ENCODE results near the gene OR2AK2. TPM values are rescaled to one million over a fixed set of nuclear protein-coding genes. Genes with fewer than 3 reads are reported as not detected.
"Not testable (repeated sequence)": the region's sequence is repeated elsewhere in the genome, so short reads cannot be mapped to it uniquely, and the experiment has no call there.

OR2AK2 gene
- total RNA-seq: 0.41 TPM

- DNase-seq (ENCODE audit: low spot score in 2 of 2) (no peak), FAIRE-seq (peak; percentile 97)
Measured at GRCh38 chr1:247964933-247965332, at the start of gene OR2AK2. Gene OR2AK2, plus strand, starts transcription at chr1:247965233. Its CDS starts 144 bp downstream, at chr1:247965377.

GRCh38 chr1:247919952-247920351 is 45.1 kb upstream of the OR2AK2 start, which contains the start of gene OR2T8:
Gene OR2T8, plus strand, starts transcription at chr1:247920252. Its CDS starts 766 bp downstream, at chr1:247921018.
- FAIRE-seq: no peak

GRCh38 chr1:247923941-247924340 is 41.1 kb upstream of the OR2AK2 start:
- no peak for FAIRE-seq
- DNase-seq (ENCODE audit: low spot score in 2 of 2): no peak

More at GRCh38 chr1:247919952-247920351, 45.1 kb upstream of the OR2AK2 start, which contains the start of gene OR2T8:
- no peak for DNase-seq (ENCODE audit: low spot score in 2 of 2)

- FAIRE-seq: no peak
Measured at GRCh38 chr1:247924868-247925267, 40.2 kb upstream of the OR2AK2 start, which contains the start of gene OR2AJ1. Gene OR2AJ1, plus strand, starts transcription at chr1:247924889. Its CDS starts 8,880 bp downstream, at chr1:247933769.

GRCh38 chr1:247933989-247934388 is 31.0 kb upstream of the OR2AK2 start:
- no peak for FAIRE-seq
- no peak for DNase-seq (ENCODE audit: low spot score in 2 of 2)

More at GRCh38 chr1:247924868-247925267, 40.2 kb upstream of the OR2AK2 start, which contains the start of gene OR2AJ1:
- no peak for DNase-seq (ENCODE audit: low spot score in 2 of 2)

- FAIRE-seq (no peak), DNase-seq (ENCODE audit: low spot score in 2 of 2) (no peak)
Measured at GRCh38 chr1:247935781-247936180, 29.3 kb upstream of the OR2AK2 start.

GRCh38 chr1:247936415-247936814 is 28.6 kb upstream of the OR2AK2 start:
- DNase-seq (ENCODE audit: low spot score in 2 of 2): no peak
- no peak for FAIRE-seq

GRCh38 chr1:247936965-247937734 is 27.9 kb upstream of the OR2AK2 start:
- peak in 1 of 2 donors; percentile 27 for DNase-seq (ENCODE audit: low spot score in 2 of 2)
- FAIRE-seq: not testable (repeated sequence)

GRCh38 chr1:247942624-247943023 is 22.4 kb upstream of the OR2AK2 start:
- FAIRE-seq: no peak
- no peak for DNase-seq (ENCODE audit: low spot score in 2 of 2)

GRCh38 chr1:247948558-247948957 is 16.5 kb upstream of the OR2AK2 start, which contains the start of gene OR2L8:
Gene OR2L8, plus strand, starts transcription at chr1:247948858. Its CDS starts 0 bp downstream, at chr1:247948858.
- DNase-seq (ENCODE audit: low spot score in 2 of 2) (no peak), FAIRE-seq (no peak)

- no peak for DNase-seq (ENCODE audit: low spot score in 2 of 2)
- FAIRE-seq: no peak
Measured at GRCh38 chr1:247953408-247953807, 11.6 kb upstream of the OR2AK2 start.

GRCh38 chr1:247961791-247962190 is 3.2 kb upstream of the OR2AK2 start:
- DNase-seq (ENCODE audit: low spot score in 2 of 2) (no peak), FAIRE-seq (no peak)

GRCh38 chr1:247962911-247963588 is 2.0 kb upstream of the OR2AK2 start:
- DNase-seq (ENCODE audit: low spot score in 2 of 2): no peak
- FAIRE-seq: no peak

- FAIRE-seq (no peak), DNase-seq (ENCODE audit: low spot score in 2 of 2) (no peak)
Measured at GRCh38 chr1:247966532-247967204, 1.6 kb downstream of the OR2AK2 start.

- FAIRE-seq (no peak), DNase-seq (ENCODE audit: low spot score in 2 of 2) (no peak)
Measured at GRCh38 chr1:247992986-247993385, 28.0 kb downstream of the OR2AK2 start.

- FAIRE-seq: no peak
- DNase-seq (ENCODE audit: low spot score in 2 of 2): no peak
Measured at GRCh38 chr1:247998811-247999210, 33.8 kb downstream of the OR2AK2 start.

- no peak for DNase-seq (ENCODE audit: low spot score in 2 of 2)
- FAIRE-seq: no peak
Measured at GRCh38 chr1:248000169-248000568, 35.1 kb downstream of the OR2AK2 start.

- no peak for DNase-seq (ENCODE audit: low spot score in 2 of 2)
- no peak for FAIRE-seq
Measured at GRCh38 chr1:248007778-248008177, 42.7 kb downstream of the OR2AK2 start.

- no peak for FAIRE-seq
- DNase-seq (ENCODE audit: low spot score in 2 of 2): no peak
Measured at GRCh38 chr1:248009681-248010080, 44.6 kb downstream of the OR2AK2 start.

GRCh38 chr1:248013229-248013710 is 48.2 kb downstream of the OR2AK2 start, which contains the start of gene OR2L5:
Gene OR2L5, plus strand, starts transcription at chr1:248013660. Its CDS starts 8,288 bp downstream, at chr1:248021948.
- FAIRE-seq (no peak), DNase-seq (ENCODE audit: low spot score in 2 of 2) (no peak)
